ENCODE measurements around the gene SGCD.

Gene SGCD

DNA sequence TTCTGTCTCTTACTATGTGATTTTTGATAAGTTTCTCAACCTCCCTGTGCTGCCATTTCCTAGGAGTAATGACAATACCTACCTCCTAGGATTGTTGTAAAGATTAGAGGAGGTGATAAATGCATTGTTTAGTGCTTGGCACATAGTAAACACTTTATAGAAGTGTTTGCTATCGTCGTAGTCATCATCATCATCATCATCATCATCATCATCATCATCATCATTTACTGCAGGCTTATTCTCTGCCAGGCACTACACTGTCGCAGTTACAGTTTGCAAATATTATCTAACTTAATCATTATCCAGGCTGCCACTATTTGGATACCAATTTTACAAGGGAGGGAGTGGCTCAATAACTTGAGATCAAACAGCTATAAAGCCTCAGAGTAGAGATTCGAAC lies 24.5 kb downstream of the SGCD start:
- no peak for DNase-seq (ENCODE audit: low spot score)
- TF ChIP-seq, protein P1, sequence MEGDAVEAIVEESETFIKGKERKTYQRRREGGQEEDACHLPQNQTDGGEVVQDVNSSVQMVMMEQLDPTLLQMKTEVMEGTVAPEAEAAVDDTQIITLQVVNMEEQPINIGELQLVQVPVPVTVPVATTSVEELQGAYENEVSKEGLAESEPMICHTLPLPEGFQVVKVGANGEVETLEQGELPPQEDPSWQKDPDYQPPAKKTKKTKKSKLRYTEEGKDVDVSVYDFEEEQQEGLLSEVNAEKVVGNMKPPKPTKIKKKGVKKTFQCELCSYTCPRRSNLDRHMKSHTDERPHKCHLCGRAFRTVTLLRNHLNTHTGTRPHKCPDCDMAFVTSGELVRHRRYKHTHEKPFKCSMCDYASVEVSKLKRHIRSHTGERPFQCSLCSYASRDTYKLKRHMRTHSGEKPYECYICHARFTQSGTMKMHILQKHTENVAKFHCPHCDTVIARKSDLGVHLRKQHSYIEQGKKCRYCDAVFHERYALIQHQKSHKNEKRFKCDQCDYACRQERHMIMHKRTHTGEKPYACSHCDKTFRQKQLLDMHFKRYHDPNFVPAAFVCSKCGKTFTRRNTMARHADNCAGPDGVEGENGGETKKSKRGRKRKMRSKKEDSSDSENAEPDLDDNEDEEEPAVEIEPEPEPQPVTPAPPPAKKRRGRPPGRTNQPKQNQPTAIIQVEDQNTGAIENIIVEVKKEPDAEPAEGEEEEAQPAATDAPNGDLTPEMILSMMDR (IDR thresholded peaks at IDR 0.05; ENCODE audit: extremely low read depth, insufficient read depth, missing control alignments) = no peak
- in situ Hi-C loops (cut with MboI; ENCODE audit: low pct_unique_long_range_greater_than_20kb, low sequenced_read_pairs, unreplicated experiment) = no loop called here

DNA sequence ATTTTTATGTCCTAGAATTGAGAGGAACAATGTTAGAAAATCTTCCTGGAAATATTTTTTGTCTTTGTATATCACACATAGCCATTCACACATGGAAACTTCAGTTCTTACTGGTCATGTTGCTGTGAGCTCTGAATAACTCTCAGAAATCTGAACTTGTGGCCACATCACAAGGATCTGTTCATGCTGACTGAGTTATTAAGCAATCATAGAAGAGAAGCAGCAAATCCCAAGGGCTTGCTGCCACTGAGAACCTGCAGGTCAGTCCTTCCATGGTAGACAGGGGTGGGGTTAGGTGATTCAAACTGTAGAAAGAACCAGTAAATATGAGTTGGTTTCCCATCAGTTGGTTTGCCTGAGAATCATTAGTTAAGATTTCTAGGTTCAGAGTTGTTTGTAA lies 27.6 kb downstream of the SGCD start:
- in situ Hi-C loops (cut with MboI; ENCODE audit: low pct_unique_long_range_greater_than_20kb, low sequenced_read_pairs, unreplicated experiment) = no loop called here
- TF ChIP-seq, protein P1 (IDR thresholded peaks at IDR 0.05; ENCODE audit: extremely low read depth, insufficient read depth, missing control alignments) = no peak
- DNase-seq (ENCODE audit: low spot score) = no peak

DNA sequence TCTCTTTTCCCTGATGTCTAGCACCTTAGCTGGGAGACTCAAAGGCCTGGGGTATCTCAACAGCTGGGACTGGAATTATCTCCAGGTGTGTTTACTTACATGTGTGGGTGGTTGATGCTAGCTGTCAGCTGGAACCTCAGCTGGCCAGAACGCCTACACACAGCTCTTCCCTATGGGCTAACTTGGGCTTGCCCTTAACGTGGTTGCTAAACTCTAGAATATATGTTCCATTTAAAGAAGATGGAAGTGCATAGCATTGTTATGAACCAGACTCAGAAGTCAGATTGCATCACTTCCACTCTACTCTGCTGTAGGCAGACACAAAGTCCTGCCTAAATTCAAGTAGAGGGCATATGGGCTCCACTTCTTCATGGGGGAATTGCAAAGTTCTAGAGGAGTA lies 29.3 kb downstream of the SGCD start:
- in situ Hi-C loops (cut with MboI; ENCODE audit: low pct_unique_long_range_greater_than_20kb, low sequenced_read_pairs, unreplicated experiment) = no loop called here
- TF ChIP-seq, protein P1 (IDR thresholded peaks at IDR 0.05; ENCODE audit: extremely low read depth, insufficient read depth, missing control alignments) = no peak
- DNase-seq (ENCODE audit: low spot score) = no peak

DNA sequence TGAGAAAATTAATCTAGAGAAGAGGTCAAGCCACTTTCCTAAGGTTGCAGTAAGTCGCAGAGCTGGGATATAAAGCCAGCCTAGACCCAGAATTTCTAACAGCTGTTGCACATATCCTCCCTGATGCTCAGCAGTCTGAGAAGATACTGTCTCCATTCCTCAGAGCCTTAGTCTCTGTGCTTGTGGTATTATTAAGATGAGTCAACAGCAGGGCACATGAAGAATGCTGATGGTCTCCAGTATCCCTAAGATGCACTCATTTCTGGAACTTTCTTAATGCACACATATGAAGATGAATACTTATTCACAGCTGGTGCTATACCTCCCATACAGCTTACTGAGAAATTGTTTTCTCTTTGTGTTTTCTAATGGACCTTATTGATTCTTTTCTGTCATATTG lies 32.5 kb downstream of the SGCD start:
- in situ Hi-C loops (cut with MboI; ENCODE audit: low pct_unique_long_range_greater_than_20kb, low sequenced_read_pairs, unreplicated experiment) = no loop called here
- no peak for DNase-seq (ENCODE audit: low spot score)

DNA sequence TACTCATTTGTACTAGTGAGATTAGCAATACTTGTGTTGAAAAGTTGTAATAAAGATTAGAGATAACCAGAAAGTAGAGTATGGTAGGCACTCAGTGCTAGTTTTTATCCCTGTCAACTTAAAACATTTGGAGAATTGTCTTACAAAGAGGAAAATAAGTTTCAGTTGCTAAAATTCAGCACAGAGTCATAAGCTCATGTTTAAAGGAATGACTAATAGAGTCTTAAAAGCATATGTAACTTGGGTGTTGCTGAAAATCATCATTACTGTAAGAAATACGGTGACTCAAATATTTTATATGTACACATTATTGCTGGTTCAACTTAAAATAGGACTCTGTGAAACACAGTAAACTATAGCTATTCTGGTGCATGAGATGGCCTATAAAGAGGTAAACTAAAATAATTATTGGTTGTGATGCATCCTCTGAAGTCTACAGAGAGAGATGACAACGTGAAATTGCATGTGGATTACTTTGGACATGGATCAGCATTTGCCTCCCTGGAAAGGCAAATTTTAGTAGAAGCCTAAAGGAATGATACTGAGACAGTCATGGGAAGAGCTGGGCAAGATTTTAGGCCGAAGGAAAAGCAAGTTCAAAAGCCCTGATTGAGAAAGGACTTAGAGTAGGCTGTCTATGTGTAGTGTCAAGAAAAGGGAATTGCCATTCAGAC lies 34.6 kb downstream of the SGCD start:
- TF ChIP-seq, protein P1 (IDR thresholded peaks at IDR 0.05; ENCODE audit: extremely low read depth, insufficient read depth, missing control alignments) = no peak
- no peak for DNase-seq (ENCODE audit: low spot score)
- in situ Hi-C loops (cut with MboI; ENCODE audit: low pct_unique_long_range_greater_than_20kb, low sequenced_read_pairs, unreplicated experiment) = no loop called here

More for the DNA sequence above, 32.5 kb downstream of the SGCD start:
- TF ChIP-seq, protein P1 (IDR thresholded peaks at IDR 0.05; ENCODE audit: extremely low read depth, insufficient read depth, missing control alignments) = no peak

DNA sequence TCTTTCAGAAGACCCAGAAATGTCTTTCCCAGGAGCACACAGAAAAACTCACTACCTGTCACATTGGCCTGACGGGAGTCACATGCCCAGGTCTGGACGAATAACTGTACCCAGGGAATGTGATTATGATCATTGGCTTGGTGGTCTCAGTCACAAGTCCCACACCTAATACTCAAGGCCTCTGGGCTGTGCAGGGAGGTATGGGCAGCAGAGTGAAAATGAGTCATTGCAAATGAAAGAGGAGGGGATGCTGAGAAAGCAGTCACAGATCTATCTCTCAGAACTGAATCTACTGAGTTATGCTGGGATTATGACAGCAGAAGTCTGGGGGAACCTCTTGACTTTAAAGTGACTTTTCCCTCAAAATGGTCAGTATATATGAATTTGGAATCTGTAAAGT lies 36.9 kb downstream of the SGCD start:
- TF ChIP-seq, protein P1 (IDR thresholded peaks at IDR 0.05; ENCODE audit: extremely low read depth, insufficient read depth, missing control alignments) = no peak
- in situ Hi-C loops (cut with MboI; ENCODE audit: low pct_unique_long_range_greater_than_20kb, low sequenced_read_pairs, unreplicated experiment) = no loop called here
- DNase-seq (ENCODE audit: low spot score) = no peak
